RWPE2 (cell line): ENCODE measurements around the gene HIPK2.

Experiments
- ATAC-seq: fragments of 200-7000 bp; cut with Tn5 transposase; 3 replicates; pipeline ENCODE4 v1.9.1; 2021; ENCODE audit warnings: low read depth
- DNase-seq: peaks from one replicate; pipeline ENCODE4 v3.0.0-alpha.2; 2020; ENCODE audit warnings: low spot score
- H3K27ac ChIP-seq: fragments of 450-650 bp; 2 replicates; pipeline ENCODE4 v1.5.1; 2017; ENCODE audit warnings: mild to moderate bottlenecking; ENCODE audit not compliant: poor library complexity, severe bottlenecking
- H3K27me3 ChIP-seq: fragments of 250-450 bp; sonication (Bioruptor Pico); 2 replicates; pipeline ENCODE4 v1.5.1; 2021; ENCODE audit warnings: mild to moderate bottlenecking, moderate library complexity; ENCODE audit not compliant: insufficient read depth, poor library complexity, severe bottlenecking
- H3K36me3 ChIP-seq: fragments of 250-450 bp; sonication (Bioruptor Pico); 2 replicates; pipeline ENCODE4 v1.5.1; 2020; ENCODE audit warnings: low read depth, mild to moderate bottlenecking, moderate library complexity
- H3K4me1 ChIP-seq: fragments of 250-450 bp; sonication (Bioruptor Pico); 2 replicates; pipeline ENCODE4 v1.5.1; 2021; ENCODE audit warnings: mild to moderate bottlenecking, moderate library complexity; ENCODE audit not compliant: insufficient read depth, poor library complexity, severe bottlenecking
- H3K4me3 ChIP-seq: fragments of 250-450 bp; sonication (Bioruptor Pico); 2 replicates; pipeline ENCODE4 v1.5.1; 2021; ENCODE audit warnings: mild to moderate bottlenecking, moderate library complexity; ENCODE audit not compliant: severe bottlenecking
- H3K9me3 ChIP-seq: fragments of 250-450 bp; sonication (Bioruptor Pico); 2 replicates; pipeline ENCODE4 v1.5.1; 2021; ENCODE audit warnings: mild to moderate bottlenecking, moderate library complexity; ENCODE audit not compliant: severe bottlenecking
- TF ChIP-seq, protein P1 (sequence below): fragments of 450-650 bp; IDR thresholded peaks from one replicate; pipeline ENCODE4 v1.5.1; 2017; ENCODE audit warnings: mild to moderate bottlenecking, moderate library complexity; ENCODE audit not compliant: poor library complexity, severe bottlenecking

HIPK2 gene

DNA sequence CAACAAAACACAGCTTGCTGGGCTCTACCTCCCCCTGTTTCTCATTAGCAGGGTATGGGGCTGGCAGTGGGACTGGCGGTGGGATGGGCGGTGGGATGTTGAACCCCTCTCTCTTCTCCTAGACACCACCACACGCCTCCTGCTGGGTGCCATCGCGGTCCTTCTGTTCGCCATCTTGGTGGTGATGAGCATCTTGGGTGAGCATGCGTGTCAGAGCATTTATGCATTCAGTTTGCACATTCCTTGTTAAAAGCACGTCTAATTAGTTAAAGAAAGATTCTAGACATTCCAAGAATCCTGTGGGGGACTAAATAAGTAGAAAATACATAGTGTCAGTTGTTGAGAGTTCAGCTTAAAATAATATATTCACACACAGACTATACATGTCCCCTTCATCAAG lies 241.6 kb downstream of the HIPK2 start:
- H3K4me3 ChIP-seq: no peak overlapping the region
- H3K27ac ChIP-seq: no peak overlapping the region
- H3K27me3 ChIP-seq: peaks cover 9% of the 10 kb centered on the region
- H3K36me3 ChIP-seq: no peaks in the 10 kb centered on the region
- ATAC-seq (no peak), DNase-seq (no peak)
- H3K4me1 ChIP-seq: no peaks in the 10 kb centered on the region
- TF ChIP-seq, protein P1, sequence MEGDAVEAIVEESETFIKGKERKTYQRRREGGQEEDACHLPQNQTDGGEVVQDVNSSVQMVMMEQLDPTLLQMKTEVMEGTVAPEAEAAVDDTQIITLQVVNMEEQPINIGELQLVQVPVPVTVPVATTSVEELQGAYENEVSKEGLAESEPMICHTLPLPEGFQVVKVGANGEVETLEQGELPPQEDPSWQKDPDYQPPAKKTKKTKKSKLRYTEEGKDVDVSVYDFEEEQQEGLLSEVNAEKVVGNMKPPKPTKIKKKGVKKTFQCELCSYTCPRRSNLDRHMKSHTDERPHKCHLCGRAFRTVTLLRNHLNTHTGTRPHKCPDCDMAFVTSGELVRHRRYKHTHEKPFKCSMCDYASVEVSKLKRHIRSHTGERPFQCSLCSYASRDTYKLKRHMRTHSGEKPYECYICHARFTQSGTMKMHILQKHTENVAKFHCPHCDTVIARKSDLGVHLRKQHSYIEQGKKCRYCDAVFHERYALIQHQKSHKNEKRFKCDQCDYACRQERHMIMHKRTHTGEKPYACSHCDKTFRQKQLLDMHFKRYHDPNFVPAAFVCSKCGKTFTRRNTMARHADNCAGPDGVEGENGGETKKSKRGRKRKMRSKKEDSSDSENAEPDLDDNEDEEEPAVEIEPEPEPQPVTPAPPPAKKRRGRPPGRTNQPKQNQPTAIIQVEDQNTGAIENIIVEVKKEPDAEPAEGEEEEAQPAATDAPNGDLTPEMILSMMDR: no peak
- H3K9me3 ChIP-seq: no peaks in the 10 kb centered on the region

DNA sequence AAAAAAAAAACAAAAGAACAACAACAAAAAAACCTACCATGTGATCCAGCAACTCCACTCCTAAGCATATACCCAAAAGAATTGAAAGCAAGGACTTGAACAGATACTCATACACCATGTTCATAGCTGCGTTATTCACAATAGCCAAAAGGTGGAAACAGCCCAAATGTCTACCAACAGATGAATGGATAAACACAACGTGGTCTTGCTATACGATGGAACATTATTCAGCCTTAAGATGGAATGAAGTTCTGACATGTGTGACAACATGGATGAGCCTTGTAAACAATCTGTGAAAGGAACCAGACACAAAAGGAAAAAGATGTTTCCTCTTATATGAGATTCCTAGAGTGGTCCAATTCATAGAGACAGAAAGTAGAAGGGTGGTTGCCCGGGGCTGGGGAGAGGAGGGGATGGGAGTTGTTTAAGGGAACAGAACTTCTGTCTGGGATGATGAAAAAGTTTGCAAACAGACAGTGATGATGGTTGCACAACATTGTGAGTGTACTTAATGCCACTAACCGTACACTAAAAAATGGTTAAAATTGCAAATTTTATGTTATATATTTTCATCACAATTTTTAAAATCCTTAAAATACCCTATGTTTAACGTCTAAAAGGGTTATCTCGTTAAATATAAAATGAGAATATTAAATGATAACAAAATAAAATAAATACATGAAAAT lies 242.7 kb downstream of the HIPK2 start:
- TF ChIP-seq, protein P1: no peak
- peaks cover 9% of the 10 kb centered on the region for H3K27me3 ChIP-seq
- no peaks in the 10 kb centered on the region for H3K36me3 ChIP-seq
- H3K4me1 ChIP-seq: no peaks in the 10 kb centered on the region
- H3K4me3 ChIP-seq: no peak overlapping the region
- no peak for ATAC-seq
- no peaks in the 10 kb centered on the region for H3K9me3 ChIP-seq
- no peak for DNase-seq
- no peak overlapping the region for H3K27ac ChIP-seq

DNA sequence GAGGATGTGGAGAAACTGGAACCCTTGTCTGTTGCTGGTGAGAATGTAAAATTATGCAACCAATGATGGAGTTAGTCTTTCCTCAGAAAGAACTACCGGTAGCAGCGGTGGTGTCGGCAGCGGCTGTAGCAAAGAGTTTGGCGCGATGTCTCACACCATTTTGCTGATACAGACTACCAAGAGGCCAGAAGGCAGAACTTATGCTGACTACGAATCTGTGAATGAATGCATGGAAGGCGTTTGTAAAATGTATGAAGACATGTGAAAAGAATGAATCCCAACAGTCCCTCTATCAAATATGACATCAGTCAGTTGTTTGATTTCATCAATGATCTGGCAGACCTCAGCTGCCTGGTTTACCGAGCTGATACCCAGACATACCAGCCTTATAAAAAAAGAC lies 243.7 kb downstream of the HIPK2 start:
- ATAC-seq (no peak), DNase-seq (no peak)
- H3K27me3 ChIP-seq: peaks cover 9% of the 10 kb centered on the region
- no peaks in the 10 kb centered on the region for H3K36me3 ChIP-seq
- H3K4me1 ChIP-seq: no peaks in the 10 kb centered on the region
- TF ChIP-seq, protein P1: no peak
- no peak overlapping the region for H3K4me3 ChIP-seq
- no peak overlapping the region for H3K27ac ChIP-seq
- no peaks in the 10 kb centered on the region for H3K9me3 ChIP-seq

DNA sequence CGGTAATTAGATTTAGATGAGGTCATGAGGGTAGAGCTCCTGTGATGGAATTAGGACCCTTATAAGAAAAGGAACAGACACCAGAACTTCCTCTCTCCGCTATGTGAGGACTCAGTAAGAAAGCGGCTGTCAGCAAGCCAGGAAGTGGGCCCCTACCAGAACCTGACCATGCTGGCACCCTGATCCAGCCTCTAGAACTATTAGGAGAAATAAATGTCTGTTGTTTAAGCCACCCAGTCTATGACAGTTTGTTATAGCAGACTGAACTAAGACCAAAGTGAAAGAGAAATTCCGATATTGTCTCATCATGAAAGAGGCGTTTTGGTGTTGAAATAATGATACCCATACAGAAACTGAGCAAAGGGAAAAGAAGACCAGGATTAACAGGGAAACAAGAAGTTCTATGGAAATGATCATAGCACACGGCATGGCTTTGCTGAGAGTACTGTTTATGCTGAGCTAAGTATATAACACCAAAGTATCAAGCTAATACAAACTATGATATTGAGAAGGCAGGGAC lies 245.1 kb downstream of the HIPK2 start:
- Histone ChIP-seq H3K9me3 (no peaks in the 10 kb centered on the region), H3K27me3 (peaks cover 9% of the 10 kb centered on the region), H3K4me1 (no peaks in the 10 kb centered on the region), H3K36me3 (no peaks in the 10 kb centered on the region), H3K27ac (no peak overlapping the region), H3K4me3 (no peak overlapping the region)
- TF ChIP-seq, protein P1: no peak
- ATAC-seq (no peak), DNase-seq (no peak)

DNA sequence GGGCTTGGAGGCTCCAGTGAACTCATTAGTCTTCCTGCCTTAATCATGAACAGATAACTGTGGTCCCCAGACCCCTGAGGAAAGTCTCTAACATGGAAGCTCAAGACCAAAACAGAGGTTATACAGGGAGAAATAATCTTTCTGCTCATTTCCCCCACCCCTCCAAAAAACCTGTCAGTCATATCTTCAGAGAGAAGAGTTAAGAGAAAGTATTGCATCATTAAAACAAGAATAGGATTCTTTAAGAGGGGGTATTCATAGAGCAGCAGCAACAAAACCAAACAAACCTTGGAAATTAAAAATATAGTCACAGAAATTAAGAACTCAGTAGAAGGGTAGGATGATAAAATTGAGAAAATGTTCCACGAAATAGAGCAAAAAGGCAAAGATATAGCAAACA lies 246.7 kb downstream of the HIPK2 start:
- Histone ChIP-seq H3K27me3 (peaks cover 9% of the 10 kb centered on the region), H3K4me1 (no peaks in the 10 kb centered on the region), H3K27ac (no peak overlapping the region), H3K4me3 (no peak overlapping the region), H3K9me3 (no peaks in the 10 kb centered on the region), H3K36me3 (no peaks in the 10 kb centered on the region)
- TF ChIP-seq, protein P1: no peak
- DNase-seq (no peak), ATAC-seq (no peak)
